GM21515 (cell line): ENCODE data around the gene HOMEZ.
A peak's percentile ranks its signal among the peaks of the same experiment; 100 is the strongest.

Source experiments
- ATAC-seq: cut with Tn5 transposase; IDR thresholded peaks from one replicate; pipeline ENCODE4 v1.9.1; 2021; ENCODE audit not compliant: unreplicated experiment

Gene HOMEZ

DNA sequence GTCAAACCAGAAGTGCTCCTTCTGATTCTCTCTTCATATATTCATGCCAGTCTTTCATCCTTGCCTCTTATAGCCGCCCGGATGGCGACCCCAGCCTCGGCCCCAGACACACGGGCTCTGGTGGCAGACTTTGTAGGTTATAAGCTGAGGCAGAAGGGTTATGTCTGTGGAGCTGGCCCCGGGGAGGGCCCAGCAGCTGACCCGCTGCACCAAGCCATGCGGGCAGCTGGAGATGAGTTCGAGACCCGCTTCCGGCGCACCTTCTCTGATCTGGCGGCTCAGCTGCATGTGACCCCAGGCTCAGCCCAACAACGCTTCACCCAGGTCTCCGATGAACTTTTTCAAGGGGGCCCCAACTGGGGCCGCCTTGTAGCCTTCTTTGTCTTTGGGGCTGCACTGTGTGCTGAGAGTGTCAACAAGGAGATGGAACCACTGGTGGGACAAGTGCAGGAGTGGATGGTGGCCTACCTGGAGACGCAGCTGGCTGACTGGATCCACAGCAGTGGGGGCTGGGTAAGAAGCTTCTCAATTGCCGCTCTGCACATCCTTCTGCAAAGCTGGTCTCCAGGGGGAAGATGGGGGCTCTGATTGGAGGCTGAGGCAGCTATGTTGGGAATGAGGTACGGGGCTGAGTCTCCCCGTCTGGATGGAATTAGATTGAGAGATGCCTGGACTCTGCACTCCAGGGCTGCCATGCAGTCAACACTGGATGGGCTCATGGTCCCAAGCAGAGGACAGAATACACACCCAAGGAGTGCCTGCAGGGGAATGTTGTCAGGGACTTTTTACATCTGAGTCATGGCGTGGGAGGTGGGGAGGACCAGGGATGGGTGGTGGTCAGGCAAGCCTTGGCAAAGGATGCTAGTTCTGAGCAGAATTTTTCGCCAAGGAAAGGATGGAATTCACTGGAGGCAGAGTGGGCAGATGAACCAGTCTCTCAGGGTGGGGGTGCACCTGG lies 22.0 kb upstream of the HOMEZ start:
- no peak for ATAC-seq

DNA sequence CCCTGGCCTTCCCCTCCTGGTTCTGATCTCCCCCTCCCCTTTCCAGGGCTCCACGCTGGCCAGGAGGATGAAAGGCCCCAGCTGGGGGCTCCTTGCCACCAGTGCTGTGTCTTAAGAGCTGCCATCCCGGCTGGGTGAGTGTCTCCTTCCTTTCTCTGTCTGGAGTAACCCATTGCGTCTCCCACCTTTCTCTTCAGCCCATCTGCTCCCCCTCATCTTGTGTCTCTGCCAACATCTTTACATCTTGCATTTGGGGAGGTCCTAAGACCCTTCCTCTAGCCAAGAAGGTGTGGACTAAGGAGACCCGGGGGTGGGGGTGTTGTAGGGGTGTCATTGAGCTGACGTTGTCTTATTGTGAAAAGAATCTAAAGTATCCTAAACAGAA lies 21.2 kb upstream of the HOMEZ start:
- ATAC-seq: no peak

DNA sequence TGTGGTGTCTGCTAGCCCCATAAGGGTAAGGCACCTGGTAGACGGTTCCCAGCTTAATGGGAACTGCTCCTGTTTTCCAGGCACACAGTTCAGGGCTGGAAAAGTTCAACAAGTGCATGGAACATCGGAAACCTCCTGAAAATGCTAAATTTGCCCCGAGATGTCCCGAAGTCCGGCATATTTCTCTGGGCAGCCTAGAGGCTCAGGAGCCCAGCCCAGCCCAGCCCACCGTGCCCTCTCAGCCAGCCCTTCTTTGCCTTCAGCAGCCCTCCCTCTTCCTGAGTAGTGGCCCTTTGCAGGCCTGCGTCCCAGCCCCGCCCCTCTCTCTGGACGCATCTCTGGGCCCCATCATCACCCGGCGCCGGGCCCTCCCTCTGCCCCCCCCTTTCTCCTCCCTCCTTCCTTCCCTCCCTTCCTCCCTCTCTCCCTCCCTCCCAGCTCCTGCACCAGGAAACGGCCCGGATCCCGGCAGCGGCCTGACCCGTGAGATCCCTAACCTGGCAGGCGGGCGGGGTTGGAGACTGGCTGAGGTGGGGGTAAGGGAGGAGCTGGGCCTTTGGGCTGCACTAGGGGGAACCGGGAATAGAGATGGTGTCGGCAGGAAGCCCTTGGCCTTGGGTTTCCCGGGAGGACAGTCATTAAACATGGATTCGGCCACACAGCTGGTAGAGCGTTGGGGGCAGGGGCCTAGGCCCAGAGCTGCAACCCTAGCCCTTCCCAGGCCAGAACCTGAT lies 20.6 kb upstream of the HOMEZ start, which contains the start of gene BCL2L2:
Gene BCL2L2 (plus strand): TSS at position 422 of the 734 bp plus-strand sequence. CDS start 935 bp downstream, outside the sequence.
- no peak for ATAC-seq

DNA sequence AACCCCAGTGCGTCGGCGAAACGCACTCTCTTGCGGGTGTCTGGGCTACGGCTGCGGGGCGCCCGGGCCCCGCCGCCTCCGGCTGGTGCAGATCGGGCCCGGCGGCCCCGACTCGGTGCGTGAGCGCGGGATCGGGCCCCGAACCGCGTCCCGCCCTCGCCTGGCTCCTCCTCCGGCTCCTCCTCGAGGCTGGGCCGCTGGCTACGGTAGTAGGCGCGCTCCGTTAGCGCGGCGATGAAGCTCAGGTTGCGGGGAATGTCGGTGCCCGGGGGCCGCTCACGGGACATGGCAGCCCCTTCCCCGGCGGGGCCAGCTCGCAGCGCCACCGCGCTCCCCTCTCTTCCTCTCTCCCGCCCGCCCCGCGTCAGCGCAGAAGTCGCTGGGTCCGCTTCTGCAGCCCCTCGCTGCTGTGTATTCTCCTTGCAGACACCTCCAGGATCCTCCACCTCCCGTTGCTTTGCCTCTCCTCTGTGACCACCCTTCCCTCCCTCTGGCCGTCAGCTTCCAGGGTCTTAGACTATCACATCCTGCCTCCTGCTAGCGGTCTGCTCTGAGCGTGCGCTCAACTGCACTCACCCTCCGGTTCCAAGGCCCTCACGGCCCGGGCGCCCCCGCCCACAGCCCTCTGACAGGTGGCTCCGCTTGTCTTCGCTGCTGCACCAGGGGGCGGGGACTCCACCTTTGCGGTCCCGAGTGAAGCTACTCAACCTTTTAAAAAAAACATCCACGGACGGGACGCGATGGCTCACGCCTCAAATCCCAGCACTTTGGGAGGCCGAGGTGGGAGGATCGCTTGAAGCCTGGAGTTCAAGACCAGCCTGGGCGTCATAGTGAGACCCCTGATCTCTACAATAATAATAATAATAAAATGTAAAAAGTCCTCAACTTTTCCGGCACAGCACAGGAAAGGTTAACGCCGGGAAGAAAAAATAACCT lies 16.6 kb upstream of the HOMEZ start, which contains the start of gene PPP1R3E:
Gene PPP1R3E (minus strand): TSS at position 570 of the 936 bp plus-strand sequence. CDS start 283 bp downstream, at position 287.
- peak; percentile 41 for ATAC-seq

DNA sequence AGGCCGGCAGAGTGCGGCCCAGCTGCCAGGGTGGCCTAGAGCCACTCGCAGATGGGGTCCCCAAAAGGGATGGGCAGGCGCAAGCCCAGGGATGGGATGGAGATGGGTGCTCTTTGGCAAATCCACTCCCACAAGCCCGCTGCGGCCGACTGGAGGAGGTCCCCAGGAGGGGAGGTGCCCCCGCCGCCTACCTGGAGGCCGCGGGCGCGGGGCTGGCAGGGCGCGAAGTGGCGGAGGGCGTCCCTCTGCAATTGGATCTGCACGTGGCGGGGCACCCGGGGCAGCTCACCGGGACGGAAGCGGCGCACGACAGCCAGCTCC lies 16.0 kb upstream of the HOMEZ start:
- peak; percentile 9 for ATAC-seq

DNA sequence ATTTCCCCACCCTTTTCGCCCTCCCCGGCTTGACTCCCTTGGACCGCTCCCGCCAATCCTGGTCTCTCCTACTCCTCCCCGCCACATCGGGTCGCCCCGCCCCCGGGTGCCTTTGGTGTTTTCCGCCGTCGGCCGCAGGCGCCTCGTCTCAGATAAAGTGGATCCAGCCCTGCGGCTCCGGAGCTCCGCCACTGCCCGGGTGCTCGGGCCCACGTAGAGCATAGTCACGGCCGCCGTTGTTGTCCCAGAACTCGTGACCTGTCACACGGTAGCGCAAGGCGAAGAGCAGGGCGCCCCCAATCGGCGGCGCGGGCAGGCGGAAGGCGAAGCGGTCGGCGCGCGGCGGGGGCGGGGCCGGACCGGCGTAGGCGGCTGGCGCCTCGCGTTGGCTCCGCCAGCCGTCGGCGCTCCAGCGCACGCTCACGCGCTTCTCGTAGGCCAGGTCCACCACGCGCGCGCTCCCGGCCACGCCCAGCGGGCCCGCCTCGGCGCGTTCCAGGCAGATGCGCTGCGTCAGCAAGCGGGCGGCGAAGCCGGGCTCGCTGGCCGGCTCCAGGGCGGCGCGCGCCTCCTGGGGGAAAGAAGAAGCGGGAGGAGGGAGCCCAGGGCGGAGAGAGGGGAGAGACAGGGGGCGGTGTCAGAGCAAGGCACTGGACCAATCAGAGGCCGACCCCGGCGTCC lies 15.5 kb upstream of the HOMEZ start:
- ATAC-seq: peak; percentile 72

DNA sequence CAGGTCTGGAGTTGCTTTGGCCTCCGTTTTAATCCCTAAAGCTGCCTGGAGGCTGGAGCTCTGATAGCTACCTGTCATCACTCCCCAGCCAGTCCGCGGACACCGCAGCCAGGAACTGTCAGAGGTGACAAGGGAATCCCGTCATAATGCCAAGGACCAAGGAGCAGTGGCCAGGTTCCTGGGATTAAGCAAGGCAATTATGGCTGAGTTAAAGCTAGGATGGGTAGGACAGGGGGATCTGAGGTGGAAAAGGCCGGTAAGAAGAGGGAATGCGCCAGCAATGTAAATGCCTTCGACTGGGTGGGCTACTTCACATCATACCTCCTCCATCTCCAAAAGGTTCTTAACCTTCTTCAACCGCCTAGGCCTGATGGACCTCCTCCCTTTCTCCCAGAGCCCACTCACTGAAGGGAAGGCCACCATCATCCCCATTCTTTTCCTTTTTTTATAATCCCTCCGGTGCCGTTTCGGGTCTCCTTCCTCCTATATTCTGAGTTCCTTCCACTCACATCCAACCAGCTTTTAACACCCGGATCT lies 14.8 kb upstream of the HOMEZ start:
- no peak for ATAC-seq

DNA sequence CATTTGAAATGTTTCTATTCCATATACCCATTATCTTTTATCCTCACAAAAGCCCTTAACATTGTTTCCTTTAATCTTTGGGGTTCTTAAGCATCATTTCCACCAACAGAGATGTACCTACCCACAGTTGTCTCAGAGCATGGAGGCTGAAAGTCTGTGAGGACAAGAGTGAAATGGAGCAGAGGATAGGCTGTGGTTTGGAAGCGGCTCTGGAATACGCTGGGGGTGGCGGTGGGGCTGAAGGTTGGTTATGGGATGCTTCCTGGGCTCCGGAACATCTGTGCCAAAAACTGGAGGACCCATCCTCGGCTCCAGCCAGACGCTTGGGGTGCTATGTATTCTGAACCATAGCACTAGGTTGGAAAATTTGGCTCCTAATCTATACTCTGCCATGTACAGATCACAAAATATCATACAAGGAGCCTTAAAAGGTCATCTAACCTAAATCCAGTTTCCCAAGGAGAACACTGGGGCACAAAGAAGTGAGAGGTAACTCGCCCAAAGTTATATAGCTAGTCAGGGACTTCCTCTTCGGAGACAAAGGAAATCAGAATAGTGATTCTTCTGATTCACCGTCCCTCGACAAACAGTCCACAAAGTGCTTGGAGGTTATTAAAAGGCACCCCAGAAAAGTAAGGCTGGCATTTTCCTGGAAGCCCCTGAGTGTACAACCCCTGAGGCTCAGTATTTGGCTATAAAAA lies 14.2 kb upstream of the HOMEZ start:
- no peak for ATAC-seq

DNA sequence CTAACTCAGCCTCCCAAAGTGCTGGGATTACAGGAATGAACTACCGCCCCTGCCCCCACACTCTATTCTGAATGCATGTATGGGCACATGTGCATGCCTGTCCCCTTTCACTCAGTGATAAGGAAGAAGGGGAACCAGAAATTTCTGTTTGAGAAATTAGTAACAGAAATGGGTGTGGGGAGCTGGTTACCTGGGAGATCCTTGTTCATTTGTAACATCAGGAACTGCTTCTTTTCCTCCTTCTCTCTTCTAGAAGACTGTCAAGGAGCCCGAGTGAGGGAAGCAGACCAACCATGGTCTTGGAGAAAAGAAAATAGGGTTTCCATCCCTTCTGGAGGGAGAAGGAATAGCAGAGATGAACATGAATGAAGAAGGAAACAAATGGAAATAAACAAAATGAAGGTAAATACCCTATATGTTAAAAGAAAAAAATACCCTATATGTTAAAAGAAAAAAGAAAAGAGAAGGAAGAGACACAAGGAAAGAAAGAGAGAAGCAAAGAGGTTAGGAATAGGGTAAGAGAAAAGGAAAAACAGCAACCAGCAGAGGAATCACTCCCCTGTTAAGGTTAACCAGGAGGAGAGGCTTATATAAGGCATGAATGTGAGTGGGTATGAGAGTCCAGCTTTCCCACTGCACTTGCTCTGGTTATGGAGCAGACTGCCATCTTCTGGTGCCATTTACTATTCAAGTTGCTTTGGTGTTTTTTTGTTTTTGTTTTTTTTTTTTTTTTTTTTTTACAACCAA lies 13.5 kb upstream of the HOMEZ start:
- ATAC-seq: no peak

DNA sequence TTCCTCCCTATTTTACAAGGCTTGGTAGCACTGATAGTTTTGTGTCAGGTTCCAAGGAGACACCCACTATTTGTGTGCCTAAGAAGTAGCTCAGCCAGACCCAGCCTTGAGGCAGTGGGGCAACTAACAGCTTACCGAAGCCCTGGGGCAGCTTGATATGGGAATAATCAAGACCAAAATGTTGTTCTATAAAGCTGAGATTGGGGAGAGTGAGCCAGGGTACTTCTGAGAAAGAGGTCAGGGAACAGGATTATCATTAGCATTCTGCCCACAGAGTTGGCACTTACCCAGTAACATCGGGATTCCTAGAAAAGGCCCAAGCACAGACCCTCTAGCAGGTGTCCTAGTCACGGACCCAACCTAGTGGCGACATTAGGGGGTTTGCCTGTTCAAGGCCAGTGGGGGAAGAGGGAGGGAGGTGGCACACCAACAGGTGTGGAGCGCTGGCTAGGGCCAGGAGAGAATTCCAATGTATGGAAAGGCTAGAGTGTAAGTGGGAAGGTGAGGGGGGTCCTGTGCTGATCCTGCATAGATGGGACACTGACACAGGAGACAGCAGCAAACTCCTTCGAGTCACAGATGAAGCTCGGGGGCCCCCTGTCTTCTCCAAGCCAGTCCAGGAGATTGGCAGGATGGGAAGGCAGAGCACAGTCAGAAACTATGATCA lies 11.8 kb upstream of the HOMEZ start:
- ATAC-seq: no peak

DNA sequence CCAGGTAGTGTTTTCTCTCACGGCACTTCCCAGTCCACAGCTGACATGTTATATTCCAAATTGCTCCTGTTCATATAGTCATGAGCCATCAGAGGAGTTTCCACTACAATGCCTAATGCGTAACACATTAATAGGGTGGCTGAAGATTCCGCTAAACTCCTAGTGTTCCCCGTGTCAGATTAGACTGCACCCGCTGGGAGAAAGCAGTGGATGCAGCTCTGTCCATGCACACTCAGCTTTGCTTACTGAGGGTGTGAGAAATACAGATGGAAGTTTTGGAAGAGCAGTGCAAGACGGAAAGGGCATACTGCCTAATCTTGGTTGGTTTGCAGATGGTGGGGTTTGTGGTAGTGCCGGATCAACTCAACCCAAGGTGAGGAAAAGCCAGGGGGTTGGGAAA lies 11.2 kb upstream of the HOMEZ start:
- no peak for ATAC-seq

DNA sequence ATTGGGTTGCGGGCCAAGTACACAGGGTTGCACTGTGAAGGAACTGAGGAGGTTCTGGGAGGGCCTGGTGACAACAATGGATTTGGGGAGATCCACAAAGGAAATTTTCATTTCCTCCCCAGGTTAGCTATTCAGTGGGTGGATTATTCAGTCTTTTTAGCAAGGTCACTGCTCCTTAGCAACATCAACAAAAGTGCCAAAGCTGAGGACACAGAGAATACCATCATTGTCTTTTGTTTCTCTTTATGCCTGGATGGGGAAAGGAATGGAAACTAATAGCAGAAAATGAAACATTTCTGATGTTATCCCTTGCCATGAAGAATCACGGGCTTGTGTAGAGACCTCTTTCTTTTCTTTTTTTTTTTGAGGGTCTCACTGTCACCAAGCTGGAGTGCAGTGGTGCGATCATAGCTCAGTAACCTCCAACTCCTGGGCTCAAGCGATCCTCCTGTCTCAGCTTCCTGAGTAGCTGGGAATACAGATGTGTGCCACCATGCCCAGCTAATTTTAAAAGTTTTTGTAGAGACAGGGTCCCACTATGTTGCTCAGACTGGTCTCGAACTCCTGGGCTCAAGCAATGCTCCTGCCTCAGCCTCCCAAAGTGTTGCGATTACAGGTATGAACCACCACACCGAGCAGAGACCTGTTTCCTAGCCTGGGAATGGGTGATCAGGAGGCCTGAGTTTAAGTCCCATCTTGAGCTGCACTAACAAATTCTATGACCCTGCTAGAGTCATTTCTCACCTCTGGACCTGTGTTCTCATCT lies 10.3 kb upstream of the HOMEZ start:
- ATAC-seq: no peak

DNA sequence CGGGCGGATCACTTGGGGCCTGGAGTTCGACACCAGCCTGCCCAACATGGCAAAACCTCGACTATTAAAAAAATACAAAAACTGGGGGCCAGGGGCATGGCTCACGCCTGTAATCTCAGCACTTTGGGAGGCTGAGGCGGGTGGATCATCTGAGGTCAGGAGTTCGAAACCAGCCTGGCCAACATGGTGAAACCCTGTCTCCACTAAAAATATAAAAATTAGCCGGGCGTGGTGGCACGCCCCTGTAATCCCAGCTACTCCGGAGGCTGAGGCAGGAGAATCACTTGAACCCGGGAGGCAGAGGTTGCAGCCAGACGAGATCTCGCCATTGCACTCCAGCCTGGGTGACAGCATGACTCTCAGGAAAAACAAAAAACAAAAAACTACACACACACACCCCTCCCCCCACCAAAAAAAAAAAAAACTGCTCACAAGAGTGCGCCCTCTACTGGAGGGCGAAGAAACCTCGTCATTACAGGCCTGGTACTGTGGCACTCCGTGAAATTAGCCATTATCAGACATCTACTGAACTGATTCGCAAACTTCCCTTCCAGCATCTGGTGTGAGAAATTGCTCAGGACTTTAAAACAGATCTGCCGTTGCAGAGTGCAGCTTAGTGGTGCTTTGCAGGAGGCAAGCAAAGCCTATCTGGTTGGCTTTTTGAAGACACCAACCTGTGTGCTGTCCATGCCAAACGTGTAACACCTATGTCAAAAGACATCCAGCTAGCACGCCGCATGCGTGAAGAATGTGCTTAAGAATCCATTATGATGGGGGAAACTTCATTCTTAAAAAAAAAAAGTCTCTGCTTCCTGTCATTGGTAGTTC lies 9.0 kb upstream of the HOMEZ start:
- no peak for ATAC-seq

DNA sequence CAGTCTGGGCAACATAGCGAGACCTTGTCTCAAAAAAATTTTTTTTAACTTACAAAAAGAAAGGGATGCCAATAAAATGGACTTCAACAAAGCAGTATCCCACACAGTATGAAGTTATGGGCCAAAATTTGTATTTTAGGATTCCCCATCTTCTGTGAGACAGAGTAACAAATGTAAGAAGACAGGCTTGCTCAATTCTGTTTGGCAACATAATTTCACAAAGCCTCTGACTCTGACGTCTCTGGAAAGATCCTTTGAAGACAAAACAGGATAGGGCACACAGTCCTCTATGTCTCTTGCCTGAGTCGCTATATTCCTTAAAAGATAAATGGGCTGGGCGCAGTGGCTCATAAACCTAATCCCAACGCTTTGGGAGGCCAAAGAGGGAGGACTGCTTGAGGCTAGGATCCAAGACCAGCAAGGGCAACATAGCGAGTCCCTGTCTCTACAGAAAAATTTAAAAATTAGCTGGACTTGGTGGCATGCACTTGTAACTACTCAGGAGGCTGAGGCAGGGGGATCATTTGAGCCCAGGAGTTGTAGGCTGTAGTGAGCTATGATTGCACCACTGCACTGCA lies 1.1 kb upstream of the HOMEZ start:
- no peak for ATAC-seq

DNA sequence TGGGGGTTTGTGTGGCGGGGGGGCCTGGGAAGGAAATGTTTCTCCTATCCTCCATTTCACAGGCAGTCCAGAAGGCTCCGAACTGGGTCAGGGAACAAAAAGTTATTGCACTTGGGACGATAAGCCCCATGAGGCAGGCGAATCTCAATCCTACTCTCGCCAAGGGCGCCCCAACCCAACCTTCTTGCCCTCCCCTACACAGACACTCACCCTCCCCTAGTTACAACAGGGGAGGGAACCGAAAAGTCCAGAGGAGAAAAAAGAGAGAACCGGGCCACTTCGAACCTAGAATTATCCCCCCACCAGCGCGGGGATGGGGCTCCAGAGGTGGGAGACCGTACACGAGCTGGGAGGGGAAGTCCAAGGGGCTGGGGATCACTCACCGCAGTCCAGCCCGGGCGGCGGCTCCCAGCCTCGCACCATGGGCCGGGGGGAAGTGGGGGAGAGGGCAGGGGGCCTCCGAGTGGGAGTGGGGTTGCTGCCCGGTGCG lies 357 bp downstream of the HOMEZ start:
- ATAC-seq: peak; percentile 21
